Measurements from ENCODE around the gene TRMT1L.

Gene TRMT1L

DNA sequence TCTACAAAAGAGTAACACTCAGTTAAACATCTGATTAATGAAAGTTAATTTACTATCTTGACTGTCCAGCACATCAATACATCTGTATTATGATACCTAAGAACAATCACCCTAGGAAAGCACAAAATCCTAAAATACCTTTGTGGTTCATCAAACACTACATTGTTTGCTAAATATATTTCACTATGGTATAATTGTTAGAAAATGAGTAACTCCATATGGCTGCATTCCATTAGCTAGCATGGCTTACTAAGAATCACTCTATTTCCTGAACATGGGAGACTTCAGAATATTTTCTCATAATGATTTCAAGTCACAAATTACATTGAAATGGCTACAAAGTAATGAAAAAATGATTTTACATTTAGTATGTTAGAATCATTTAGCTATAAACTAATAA is 12.5 kb downstream of the TRMT1L start:
- H3K14ac ChIP-seq (ENCODE audit: low read length): no peak overlapping the region
- no peaks in the 10 kb centered on the region for H3K27me3 ChIP-seq (ENCODE audit: control insufficient read depth in 3 of 3, insufficient read depth in 3 of 3, low read depth in 1 of 3, low read length in 3 of 3)
- H3K36me3 ChIP-seq (replicated peaks in 1 of 2; ENCODE audit: control insufficient read depth in 2 of 2, insufficient read depth in 2 of 2, low read length in 2 of 2): peaks cover 3 to 94% of the 10 kb centered on the region in 2 donors
- no peak overlapping the region for H4K8ac ChIP-seq (ENCODE audit: low read depth, low read length)
- no peak overlapping the region for H3K23ac ChIP-seq (ENCODE audit: low read depth, low read length, poor library complexity)
- no peak overlapping the region for H3K4me2 ChIP-seq (ENCODE audit: insufficient read depth, low read length, poor library complexity, severe bottlenecking)
- H4K91ac ChIP-seq (ENCODE audit: low read depth, low read length, poor library complexity): no peak overlapping the region
- H2AK5ac ChIP-seq (ENCODE audit: low read depth, low read length): no peak overlapping the region
- H2AFZ ChIP-seq (ENCODE audit: low read length): no peak overlapping the region
- DNase-seq (ENCODE audit: low spot score): no peak
- no peak overlapping the region for H2BK15ac ChIP-seq (ENCODE audit: low read length)
- no peak overlapping the region for H2BK5ac ChIP-seq (ENCODE audit: low read length)
- H3K4ac ChIP-seq (ENCODE audit: low read length): no peak overlapping the region
- no peak overlapping the region for H3K9ac ChIP-seq (ENCODE audit: low read depth, low read length, poor library complexity)
- no peak overlapping the region for H3K27ac ChIP-seq (replicated peaks; ENCODE audit: low read length)
- H2BK12ac ChIP-seq (ENCODE audit: low read length): no peak overlapping the region
- H3K79me1 ChIP-seq (ENCODE audit: low read depth, low read length): no peaks in the 10 kb centered on the region
- H3K4me3 ChIP-seq (ENCODE audit: low read length in 2 of 2): no peak overlapping the region
- no peaks in the 10 kb centered on the region for H3K9me3 ChIP-seq (replicated peaks in 1 of 2; ENCODE audit: control insufficient read depth in 2 of 2, insufficient read depth in 1 of 2, low read depth in 1 of 2, low read length in 2 of 2)
- no peaks in the 10 kb centered on the region for H3K4me1 ChIP-seq (ENCODE audit: control insufficient read depth in 2 of 2, insufficient read depth in 1 of 2, low read depth in 1 of 2, low read length in 2 of 2)
- H3K18ac ChIP-seq (ENCODE audit: low read length): no peak overlapping the region
- no peak overlapping the region for H2BK120ac ChIP-seq (ENCODE audit: low read depth, low read length)

- Histone ChIP-seq H3K36me3 (replicated peaks in 1 of 2; ENCODE audit: control insufficient read depth in 2 of 2, insufficient read depth in 2 of 2, low read length in 2 of 2) (peaks cover 2 to 94% of the 10 kb centered on the region in 2 donors), H3K14ac (ENCODE audit: low read length) (no peak overlapping the region), H4K8ac (ENCODE audit: low read depth, low read length) (no peak overlapping the region), H3K4ac (ENCODE audit: low read length) (no peak overlapping the region), H3K27me3 (ENCODE audit: control insufficient read depth in 3 of 3, insufficient read depth in 3 of 3, low read depth in 1 of 3, low read length in 3 of 3) (no peaks in the 10 kb centered on the region), H3K4me2 (ENCODE audit: insufficient read depth, low read length, poor library complexity, severe bottlenecking) (no peak overlapping the region), H2AK5ac (ENCODE audit: low read depth, low read length) (no peak overlapping the region), H3K9me3 (replicated peaks in 1 of 2; ENCODE audit: control insufficient read depth in 2 of 2, insufficient read depth in 1 of 2, low read depth in 1 of 2, low read length in 2 of 2) (no peaks in the 10 kb centered on the region), H3K23ac (ENCODE audit: low read depth, low read length, poor library complexity) (no peak overlapping the region), H2BK5ac (ENCODE audit: low read length) (no peak overlapping the region), H2AFZ (ENCODE audit: low read length) (no peak overlapping the region), H3K9ac (ENCODE audit: low read depth, low read length, poor library complexity) (no peak overlapping the region), H2BK15ac (ENCODE audit: low read length) (no peak overlapping the region), H2BK12ac (ENCODE audit: low read length) (no peak overlapping the region), H3K18ac (ENCODE audit: low read length) (no peak overlapping the region), H3K4me1 (ENCODE audit: control insufficient read depth in 2 of 2, insufficient read depth in 1 of 2, low read depth in 1 of 2, low read length in 2 of 2) (no peaks in the 10 kb centered on the region), H3K4me3 (ENCODE audit: low read length in 2 of 2) (no peak overlapping the region), H3K79me1 (ENCODE audit: low read depth, low read length) (no peaks in the 10 kb centered on the region), H3K27ac (replicated peaks; ENCODE audit: low read length) (no peak overlapping the region), H2BK120ac (ENCODE audit: low read depth, low read length) (no peak overlapping the region), H4K91ac (ENCODE audit: low read depth, low read length, poor library complexity) (no peak overlapping the region)
- no peak for DNase-seq (ENCODE audit: low spot score)
- WGBS, 2 donors (ENCODE audit: extremely low coverage in 2 of 2, insufficient read length in 2 of 2, insufficient replicate concordance in 1 of 2): no CpG with 5 or more reads among the region's 4 CpGs
Observed at GRCh38 chr1:185139246-185139645, 17.5 kb downstream of the TRMT1L start.

GRCh38 chr1:185137896-185138545 is 18.7 kb downstream of the TRMT1L start:
- Histone ChIP-seq H4K8ac (ENCODE audit: low read depth, low read length) (no peak overlapping the region), H2AFZ (ENCODE audit: low read length) (no peak overlapping the region), H3K14ac (ENCODE audit: low read length) (no peak overlapping the region), H3K27ac (replicated peaks; ENCODE audit: low read length) (no peak overlapping the region), H2AK5ac (ENCODE audit: low read depth, low read length) (no peak overlapping the region), H4K91ac (ENCODE audit: low read depth, low read length, poor library complexity) (no peak overlapping the region), H2BK15ac (ENCODE audit: low read length) (no peak overlapping the region), H3K4ac (ENCODE audit: low read length) (no peak overlapping the region), H3K4me3 (ENCODE audit: low read length in 2 of 2) (no peak overlapping the region), H3K27me3 (ENCODE audit: control insufficient read depth in 3 of 3, insufficient read depth in 3 of 3, low read depth in 1 of 3, low read length in 3 of 3) (no peaks in the 10 kb centered on the region), H3K9me3 (replicated peaks in 1 of 2; ENCODE audit: control insufficient read depth in 2 of 2, insufficient read depth in 1 of 2, low read depth in 1 of 2, low read length in 2 of 2) (peaks cover 0 to 10% of the 10 kb centered on the region in 2 donors), H2BK120ac (ENCODE audit: low read depth, low read length) (no peak overlapping the region), H3K18ac (ENCODE audit: low read length) (no peak overlapping the region), H3K36me3 (replicated peaks in 1 of 2; ENCODE audit: control insufficient read depth in 2 of 2, insufficient read depth in 2 of 2, low read length in 2 of 2) (peaks cover 3 to 94% of the 10 kb centered on the region in 2 donors), H3K4me1 (ENCODE audit: control insufficient read depth in 2 of 2, insufficient read depth in 1 of 2, low read depth in 1 of 2, low read length in 2 of 2) (no peaks in the 10 kb centered on the region), H2BK12ac (ENCODE audit: low read length) (no peak overlapping the region), H3K4me2 (ENCODE audit: insufficient read depth, low read length, poor library complexity, severe bottlenecking) (no peak overlapping the region), H3K79me1 (ENCODE audit: low read depth, low read length) (no peaks in the 10 kb centered on the region), H3K9ac (ENCODE audit: low read depth, low read length, poor library complexity) (no peak overlapping the region), H2BK5ac (ENCODE audit: low read length) (no peak overlapping the region), H3K23ac (ENCODE audit: low read depth, low read length, poor library complexity) (no peak overlapping the region)
- no peak for DNase-seq (ENCODE audit: low spot score)
- no CpG with 5 or more reads among the region's 1 CpG for WGBS, 2 donors (ENCODE audit: extremely low coverage in 2 of 2, insufficient read length in 2 of 2, insufficient replicate concordance in 1 of 2)

GRCh38 chr1:185132534-185132933 is 24.2 kb downstream of the TRMT1L start:
- peaks cover 0 to 16% of the 10 kb centered on the region in 2 donors for H3K9me3 ChIP-seq (replicated peaks in 1 of 2; ENCODE audit: control insufficient read depth in 2 of 2, insufficient read depth in 1 of 2, low read depth in 1 of 2, low read length in 2 of 2)
- H2BK12ac ChIP-seq (ENCODE audit: low read length): no peak overlapping the region
- H3K27me3 ChIP-seq (ENCODE audit: control insufficient read depth in 3 of 3, insufficient read depth in 3 of 3, low read depth in 1 of 3, low read length in 3 of 3): no peaks in the 10 kb centered on the region
- H3K18ac ChIP-seq (ENCODE audit: low read length): no peak overlapping the region
- no peak overlapping the region for H3K23ac ChIP-seq (ENCODE audit: low read depth, low read length, poor library complexity)
- H2BK120ac ChIP-seq (ENCODE audit: low read depth, low read length): no peak overlapping the region
- H4K91ac ChIP-seq (ENCODE audit: low read depth, low read length, poor library complexity): no peak overlapping the region
- H3K4ac ChIP-seq (ENCODE audit: low read length): no peak overlapping the region
- H3K14ac ChIP-seq (ENCODE audit: low read length): no peak overlapping the region
- H3K79me1 ChIP-seq (ENCODE audit: low read depth, low read length): no peaks in the 10 kb centered on the region
- H2BK15ac ChIP-seq (ENCODE audit: low read length): no peak overlapping the region
- WGBS, 2 donors (ENCODE audit: extremely low coverage in 2 of 2, insufficient read length in 2 of 2, insufficient replicate concordance in 1 of 2): no CpG with 5 or more reads among the region's 1 CpG
- H3K27ac ChIP-seq (replicated peaks; ENCODE audit: low read length): no peak overlapping the region
- H3K4me3 ChIP-seq (ENCODE audit: low read length in 2 of 2): no peak overlapping the region
- no peak overlapping the region for H2AFZ ChIP-seq (ENCODE audit: low read length)
- H3K4me2 ChIP-seq (ENCODE audit: insufficient read depth, low read length, poor library complexity, severe bottlenecking): no peak overlapping the region
- no peak overlapping the region for H4K8ac ChIP-seq (ENCODE audit: low read depth, low read length)
- H3K4me1 ChIP-seq (ENCODE audit: control insufficient read depth in 2 of 2, insufficient read depth in 1 of 2, low read depth in 1 of 2, low read length in 2 of 2): no peaks in the 10 kb centered on the region
- no peak for DNase-seq (ENCODE audit: low spot score)
- H2AK5ac ChIP-seq (ENCODE audit: low read depth, low read length): no peak overlapping the region
- H3K36me3 ChIP-seq (replicated peaks in 1 of 2; ENCODE audit: control insufficient read depth in 2 of 2, insufficient read depth in 2 of 2, low read length in 2 of 2): peaks cover 2 to 78% of the 10 kb centered on the region in 2 donors
- H3K9ac ChIP-seq (ENCODE audit: low read depth, low read length, poor library complexity): no peak overlapping the region
- H2BK5ac ChIP-seq (ENCODE audit: low read length): no peak overlapping the region
